Measurements from ENCODE around the gene KIAA1958.

KIAA1958 gene

DNA sequence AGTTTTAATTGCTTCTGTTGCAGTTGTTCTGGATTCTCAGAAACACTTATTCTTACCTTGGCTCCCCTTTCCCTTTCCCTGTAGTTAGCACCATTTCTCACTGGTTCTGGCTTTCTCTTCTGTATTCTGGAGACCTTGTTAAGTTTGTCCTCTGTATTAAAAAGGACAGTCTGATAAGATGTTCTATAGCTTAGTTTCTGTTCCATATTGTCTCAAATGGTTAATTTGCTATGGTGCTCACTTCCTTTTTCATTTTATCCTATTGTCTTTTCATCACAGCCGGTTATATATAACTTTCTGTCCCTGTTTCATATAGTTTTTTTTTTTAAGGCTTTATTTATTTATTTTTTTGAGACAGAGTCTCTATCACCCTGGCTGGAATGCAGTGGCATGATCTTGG, 41.4 kb upstream of the KIAA1958 start:
- TF ChIP-seq ZFX (IDR thresholded peaks at IDR 0.05) = no peak
- no peak for TF ChIP-seq CTCF (conservative IDR thresholded peaks at IDR 0.05)
- no peak overlapping the region for H3K27ac ChIP-seq

DNA sequence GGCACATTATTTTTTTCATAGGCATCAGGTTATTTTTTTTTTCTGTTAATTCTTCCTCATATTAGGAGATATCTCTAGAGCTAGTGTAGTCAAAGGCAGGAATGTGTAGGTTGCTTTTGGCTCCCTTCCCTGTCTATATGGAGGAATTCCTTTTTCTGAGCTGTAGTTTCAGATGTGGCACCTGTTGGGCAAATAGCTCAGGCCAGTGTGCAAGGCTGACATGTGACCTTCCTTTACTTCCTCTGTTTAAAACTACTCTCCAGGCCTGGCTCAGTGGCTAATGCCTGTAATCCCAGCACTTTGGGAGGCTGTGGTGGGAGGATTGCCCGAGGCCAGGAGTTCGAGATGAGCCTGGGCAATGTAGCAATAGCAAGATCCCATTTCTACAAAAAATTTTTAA, 40.5 kb upstream of the KIAA1958 start:
- TF ChIP-seq CTCF (conservative IDR thresholded peaks at IDR 0.05) = no peak
- TF ChIP-seq ZFX (IDR thresholded peaks at IDR 0.05) = no peak
- no peak overlapping the region for H3K27ac ChIP-seq

DNA sequence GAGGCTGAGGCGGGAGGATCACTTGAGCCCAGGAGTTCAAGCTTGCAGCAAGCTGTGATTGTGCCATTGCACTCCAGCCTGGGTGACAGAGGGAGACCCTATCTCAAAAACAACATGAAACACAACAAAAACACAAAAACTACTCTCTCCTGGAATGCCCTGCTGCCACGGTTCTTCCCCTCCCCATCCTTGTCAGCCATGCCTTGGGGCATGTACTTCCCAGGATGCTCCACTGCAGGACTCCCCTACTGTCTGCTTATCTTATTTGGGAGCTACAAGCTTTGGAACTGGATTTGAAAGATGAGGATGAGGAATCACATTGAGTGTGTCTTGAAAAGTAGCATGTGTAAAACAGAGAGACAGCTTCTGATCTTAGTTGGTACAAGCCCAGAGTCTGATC, 40.1 kb upstream of the KIAA1958 start:
- TF ChIP-seq CTCF (conservative IDR thresholded peaks at IDR 0.05) = no peak
- TF ChIP-seq ZFX (IDR thresholded peaks at IDR 0.05) = no peak
- H3K27ac ChIP-seq = no peak overlapping the region

DNA sequence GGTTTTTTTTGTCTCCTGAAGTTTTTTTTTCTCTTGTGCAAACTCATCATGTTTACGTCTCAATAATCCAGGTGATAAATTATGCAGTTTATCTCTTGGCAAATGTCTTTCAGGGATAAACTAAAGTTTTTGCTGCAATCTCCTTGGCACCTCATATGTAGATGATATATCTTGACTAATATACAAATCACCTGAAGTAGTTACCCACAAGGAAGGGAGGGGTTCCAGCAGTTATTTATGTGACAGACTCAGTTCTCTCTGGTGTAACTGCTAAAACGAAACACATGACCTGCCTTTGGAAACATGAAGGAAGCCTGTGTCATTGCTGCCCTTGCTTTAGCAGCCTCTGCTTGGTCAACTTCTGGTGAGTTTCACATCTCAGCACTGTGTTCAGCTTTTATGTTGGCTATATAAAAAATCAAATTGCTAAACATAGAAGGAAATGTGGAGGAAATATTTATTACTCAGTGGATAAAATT, 39.3 kb upstream of the KIAA1958 start:
- TF ChIP-seq CTCF (conservative IDR thresholded peaks at IDR 0.05) = no peak
- no peak for TF ChIP-seq ZFX (IDR thresholded peaks at IDR 0.05)
- no peak overlapping the region for H3K27ac ChIP-seq

DNA sequence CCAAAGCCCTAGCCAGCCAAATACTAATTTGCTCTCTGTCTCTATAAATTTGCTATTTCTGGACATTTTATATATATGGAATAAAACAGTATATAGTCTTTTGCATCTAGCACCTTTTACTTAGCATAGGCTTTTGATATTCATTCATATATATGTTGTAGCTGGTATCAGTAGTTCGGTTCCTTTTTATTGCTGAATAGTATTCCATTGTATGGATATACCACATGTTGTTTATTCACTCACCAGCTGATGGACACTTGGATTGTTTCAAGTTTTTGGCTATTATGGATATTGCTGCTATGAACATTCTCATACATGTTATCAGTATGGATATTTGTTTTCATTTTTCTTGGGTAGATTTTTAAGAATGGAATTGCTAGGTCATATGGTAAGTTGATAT, 23.8 kb upstream of the KIAA1958 start:
- TF ChIP-seq ZFX (IDR thresholded peaks at IDR 0.05) (no peak), CTCF (conservative IDR thresholded peaks at IDR 0.05) (no peak)
- no peak overlapping the region for H3K27ac ChIP-seq

- no peak for TF ChIP-seq CTCF (conservative IDR thresholded peaks at IDR 0.05)
- TF ChIP-seq ZFX (IDR thresholded peaks at IDR 0.05) = no peak
- no peak overlapping the region for H3K27ac ChIP-seq
These were observed 21.3 kb upstream of the KIAA1958 start for GRCh38 chr9:112465352-112465751.

GRCh38 chr9:112472996-112473395, 13.6 kb upstream of the KIAA1958 start:
- no peak for TF ChIP-seq CTCF (conservative IDR thresholded peaks at IDR 0.05)
- no peak for TF ChIP-seq ZFX (IDR thresholded peaks at IDR 0.05)
- H3K27ac ChIP-seq = no peak overlapping the region

Data from C4-2B (cell line).